HepG2 (cell line): ENCODE data around the gene GUCA1A. TPM values are rescaled to one million over a fixed set of nuclear protein-coding genes. Genes with fewer than 3 reads are reported as not detected.
A peak's percentile ranks its signal among the peaks of the same experiment; 100 is the strongest.

Experiments
- CSRNP2 ChIP-seq: sonication (generic); formaldehyde crosslinking; conservative IDR thresholded peaks from 2 replicates; pipeline ENCODE4 v1.8.0; 2022; ENCODE audit warnings: low read depth, missing genetic modification reagents
- ELF4 ChIP-seq: sonication (generic); formaldehyde crosslinking; IDR thresholded peaks from 2 replicates; pipeline ENCODE4 v1.5.0; 2020; ENCODE audit warnings: missing genetic modification reagents, mild to moderate bottlenecking, moderate library complexity, borderline replicate concordance
- FOSL2 ChIP-seq: sonication (generic); formaldehyde crosslinking; IDR thresholded peaks from 2 replicates; pipeline ENCODE4 v1.4.0; 2020; ENCODE audit warnings: missing genetic modification reagents
- GABPA ChIP-seq, 2 experiments: IDR thresholded peaks; 2 replicates each; pipeline ENCODE4 v1.6.1; 2011 to 2016; ENCODE audit warnings: low read depth in 2 of 2, low read length in 1 of 2, missing biosample characterization in 1 of 2, missing genetic modification characterization in 1 of 2
- HOXA9 ChIP-seq: sonication (generic); formaldehyde crosslinking; IDR thresholded peaks from 2 replicates; pipeline ENCODE4 v1.8.1; 2022; ENCODE audit warnings: missing genetic modification reagents, mild to moderate bottlenecking, moderate library complexity, borderline replicate concordance
- JDP2 ChIP-seq: sonication (generic); formaldehyde crosslinking; IDR thresholded peaks from 2 replicates; pipeline ENCODE4 v1.8.1; 2022; ENCODE audit warnings: missing genetic modification reagents, borderline replicate concordance
- MXI1 ChIP-seq: IDR thresholded peaks from 3 replicates; pipeline ENCODE4 v1.6.1; 2012; ENCODE audit warnings: low read depth, low read length, inconsistent platforms, borderline replicate concordance
- PHF20 ChIP-seq: sonication (generic); formaldehyde crosslinking; IDR thresholded peaks from 2 replicates; pipeline ENCODE4 v1.5.0; 2020; ENCODE audit warnings: mild to moderate bottlenecking, missing genetic modification reagents
- SETDB1 ChIP-seq: sonication (generic); formaldehyde crosslinking; IDR thresholded peaks from 2 replicates; pipeline ENCODE4 v1.5.1; 2020; ENCODE audit warnings: missing genetic modification reagents, mild to moderate bottlenecking, borderline replicate concordance
- SIN3B ChIP-seq: fragments of 150-350 bp; IDR thresholded peaks from 2 replicates; pipeline ENCODE4 v1.6.1; 2014; ENCODE audit warnings: low read length
- SIX1 ChIP-seq: sonication (generic); formaldehyde crosslinking; IDR thresholded peaks from 2 replicates; pipeline ENCODE4 v1.4.0; 2020; ENCODE audit warnings: missing genetic modification reagents, borderline replicate concordance
- SMAD3 ChIP-seq: sonication (generic); formaldehyde crosslinking; IDR thresholded peaks from 2 replicates; pipeline ENCODE4 v1.4.0; 2020; ENCODE audit warnings: missing genetic modification reagents
- STAT5B ChIP-seq: sonication (generic); formaldehyde crosslinking; IDR thresholded peaks from 2 replicates; pipeline ENCODE4 v1.4.0; 2020; ENCODE audit warnings: missing genetic modification reagents
- XBP1 ChIP-seq: sonication (generic); formaldehyde crosslinking; IDR thresholded peaks from 2 replicates; pipeline ENCODE4 v1.5.0; 2020; ENCODE audit warnings: missing genetic modification reagents
- ZBTB34 ChIP-seq: sonication (generic); formaldehyde crosslinking; IDR thresholded peaks from 2 replicates; pipeline ENCODE4 v1.8.0; 2022; ENCODE audit warnings: mild to moderate bottlenecking, missing genetic modification reagents
- ZFP1 ChIP-seq: IDR thresholded peaks from 2 replicates; pipeline ENCODE4 v1.6.1; 2016
- ZFP36L1 ChIP-seq: sonication (generic); formaldehyde crosslinking; IDR thresholded peaks from 2 replicates; pipeline ENCODE4 v1.8.0; 2022; ENCODE audit warnings: mild to moderate bottlenecking, missing genetic modification reagents, moderate library complexity
- ZNF180 ChIP-seq: sonication (generic); formaldehyde crosslinking; IDR thresholded peaks from 2 replicates; pipeline ENCODE4 v1.4.0; 2020; ENCODE audit warnings: low read depth, missing genetic modification reagents, borderline replicate concordance
- ZNF484 ChIP-seq: sonication (generic); formaldehyde crosslinking; IDR thresholded peaks from 2 replicates; pipeline ENCODE4 v1.5.1; 2020; ENCODE audit warnings: mild to moderate bottlenecking, low read depth, missing genetic modification reagents, borderline replicate concordance
- ZNF609 ChIP-seq: sonication (generic); formaldehyde crosslinking; IDR thresholded peaks from 2 replicates; pipeline ENCODE4 v1.4.0; 2020; ENCODE audit warnings: mild to moderate bottlenecking, missing genetic modification reagents, borderline replicate concordance
- ZNF782 ChIP-seq: sonication (generic); formaldehyde crosslinking; IDR thresholded peaks from 2 replicates; pipeline ENCODE4 v1.4.0; 2020; ENCODE audit warnings: missing genetic modification reagents, mild to moderate bottlenecking, borderline replicate concordance
- ZSCAN25 ChIP-seq: sonication (generic); formaldehyde crosslinking; IDR thresholded peaks from 2 replicates; pipeline ENCODE4 v1.8.0; 2022; ENCODE audit warnings: mild to moderate bottlenecking, missing genetic modification reagents
- polyA plus RNA-seq, 8 experiments: library from polyadenylated mRNA; depleted of rRNA in 3 of 8; stranded (reverse) in 7 of 8; unstranded in 1 of 8; fragments of >200 nt; fragmentation: Illumina TruSeq in 4 of 8; extraction: Trizol in 4 of 8; gene quantifications; 2 replicates each; pipeline versions ENCODE4 v1.2.1 to v1.2.3, GENCODE V29; 2011 to 2016; ENCODE audit warnings: low read depth in 4 of 8, missing spikeins in 1 of 8, mixed read lengths in 1 of 8; ENCODE audit not compliant: insufficient read depth in 1 of 8
- total RNA-seq, 5 experiments: library from RNA; depleted of rRNA; stranded (reverse); fragments of >200 nt; fragmentation: Illumina TruSeq; extraction: Trizol; gene quantifications; 2 replicates each; pipeline ENCODE4 v1.2.3, GENCODE V29; 2016; ENCODE audit warnings: low read depth in 1 of 5

GUCA1A gene
- total and polyA plus RNA-seq, 2 of the 13 experiments (the other 11 are each of a cell fraction or from before 2014, with no cell fraction given): not detected

- TF ChIP-seq FOSL2 (CRISPR knock-in tag): peak; percentile 99
- no peak for TF ChIP-seq ZNF484 (CRISPR knock-in tag)
- no peak for TF ChIP-seq ZFP1 (CRISPR knock-in tag)
- TF ChIP-seq SIN3B: no peak
- TF ChIP-seq STAT5B: no peak
- no peak for TF ChIP-seq ZSCAN25
- TF ChIP-seq ZFP36L1 (CRISPR knock-in tag): no peak
- no peak for TF ChIP-seq SMAD3 (CRISPR knock-in tag)
- no peak for TF ChIP-seq JDP2 (CRISPR knock-in tag)
- no peak for TF ChIP-seq XBP1 (CRISPR knock-in tag)
- no peak for TF ChIP-seq HOXA9 (CRISPR knock-in tag)
- no peak for TF ChIP-seq CSRNP2 (CRISPR knock-in tag)
- no peak for TF ChIP-seq SIX1 (CRISPR knock-in tag)
- TF ChIP-seq ELF4: no peak
- no peak for TF ChIP-seq GABPA (IDR thresholded peaks at IDR 0.05; ENCODE audit: low read depth, low read length)
- peak; percentile 76 for TF ChIP-seq GABPA (CRISPR knock-in tag; IDR thresholded peaks at IDR 0.05; ENCODE audit: low read depth)
- TF ChIP-seq SETDB1 (CRISPR knock-in tag): no peak
- TF ChIP-seq ZNF180 (CRISPR knock-in tag): no peak
- peak; percentile 52; the same call in 1 of the 3 replicates for TF ChIP-seq MXI1
- no peak for TF ChIP-seq PHF20 (CRISPR knock-in tag)
- no peak for TF ChIP-seq ZNF782
- no peak for TF ChIP-seq ZBTB34 (CRISPR knock-in tag)
- TF ChIP-seq ZNF609 (CRISPR knock-in tag): no peak
Observed at GRCh38 chr6:42197555-42198362, 24.6 kb downstream of the GUCA1A start (continued).
